GM11168 (cell line): Measurements from ENCODE around the gene TXNRD3.
"Not testable (repeated sequence)": the region's sequence is repeated elsewhere in the genome, so short reads cannot be mapped to it uniquely, and the experiment has no call there.

Experiments used
- in situ Hi-C: fragments of 300-500 bp; cut with MboI; formaldehyde crosslinking; loops from one replicate; pipeline ENCODE4 v1.12.0; 2022; ENCODE audit warnings: low sequenced_read_pairs; ENCODE audit not compliant: unreplicated experiment

TXNRD3 gene

DNA sequence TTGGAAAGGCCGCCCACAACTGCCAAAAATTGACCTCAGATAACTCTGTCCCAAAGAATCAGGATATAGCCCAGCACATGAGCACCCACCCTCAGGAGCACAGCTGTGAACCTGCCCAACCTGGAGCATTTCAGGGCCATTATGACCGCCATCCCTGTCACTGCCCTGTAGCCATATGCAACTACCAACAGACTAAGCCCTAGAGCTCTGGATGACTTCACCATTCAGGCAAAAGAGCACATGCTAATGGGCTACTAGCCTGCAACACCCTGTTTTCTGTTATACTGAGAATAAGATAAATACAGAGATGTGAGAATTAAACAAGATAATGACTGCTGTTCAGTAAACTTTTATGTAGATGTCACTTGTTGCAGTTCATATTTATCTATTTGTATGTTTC, 45.0 kb downstream of the TXNRD3 start:
- in situ Hi-C loops, result no loop called here

DNA sequence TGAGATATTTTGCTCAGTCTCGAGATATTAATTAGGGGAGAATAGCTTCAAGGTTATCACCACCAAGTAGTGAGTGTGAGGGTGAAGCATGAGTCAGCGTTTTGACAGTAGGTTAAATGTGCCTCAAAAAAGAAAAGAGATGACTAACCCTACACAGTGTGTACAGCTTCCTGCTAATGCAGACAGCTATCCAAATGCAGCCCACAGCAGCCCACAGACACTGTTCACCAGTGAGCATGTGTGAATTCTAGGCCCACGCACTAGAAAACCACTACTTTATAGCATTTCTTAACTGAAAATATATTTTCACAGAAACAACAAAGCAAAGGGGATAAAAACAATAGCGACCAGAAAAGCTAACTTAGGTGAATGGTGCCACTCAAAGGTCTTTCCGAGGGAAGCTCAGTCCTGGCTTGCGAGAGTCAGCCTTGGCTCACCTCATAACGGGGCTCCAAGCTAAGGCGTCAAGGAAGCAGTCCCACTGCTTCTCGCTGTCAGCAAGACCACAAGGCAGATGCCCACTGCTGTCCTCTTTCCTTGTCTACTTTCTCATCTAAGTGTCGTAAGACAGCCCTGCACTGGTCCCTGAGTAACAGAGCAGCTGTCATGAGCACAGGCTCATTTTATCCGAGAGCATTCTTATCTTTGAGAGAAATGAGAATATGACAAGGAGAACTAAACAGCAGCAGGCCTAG, 47.6 kb downstream of the TXNRD3 start:
- in situ Hi-C loops, result no loop called here

DNA sequence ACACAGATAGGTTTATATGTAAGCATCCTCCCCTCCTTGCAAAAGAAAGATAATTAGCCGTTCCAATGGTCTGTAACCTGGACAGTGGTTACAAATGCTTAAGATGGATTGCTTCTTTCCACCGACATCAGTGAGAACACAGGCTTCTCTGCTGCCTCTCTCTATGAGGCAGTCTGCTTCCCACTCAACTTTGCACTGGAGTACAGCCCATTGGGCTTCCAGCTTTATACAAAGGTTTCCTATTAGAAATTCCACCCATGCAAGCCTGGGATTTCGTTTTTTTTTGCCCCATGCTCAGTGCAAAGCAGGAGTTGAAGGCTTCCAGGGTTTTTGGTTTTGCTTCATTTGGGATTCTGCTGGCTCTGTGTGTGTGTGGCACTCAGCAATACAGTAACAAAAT, 48.9 kb downstream of the TXNRD3 start:
- in situ Hi-C loops, result no loop called here

DNA sequence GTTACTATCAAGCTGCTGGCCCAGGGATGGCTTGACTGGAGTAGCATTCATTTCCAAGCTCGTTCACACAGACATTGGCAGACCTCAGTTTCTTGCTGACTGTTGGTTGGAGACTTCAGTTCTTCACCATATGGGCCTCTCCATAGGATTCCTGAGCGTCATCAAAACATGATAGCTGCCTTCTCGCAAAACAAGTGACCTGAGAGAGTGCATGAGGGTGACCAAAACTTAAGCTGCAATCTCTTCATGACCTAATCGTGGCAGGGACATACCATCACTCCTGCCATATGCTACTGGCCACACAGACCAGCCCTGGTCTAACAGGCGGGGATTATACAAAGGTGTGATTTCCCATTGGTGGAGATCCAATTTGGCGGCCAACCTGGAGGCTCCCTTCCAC, 50.2 kb downstream of the TXNRD3 start:
- in situ Hi-C loops, result no loop called here

DNA sequence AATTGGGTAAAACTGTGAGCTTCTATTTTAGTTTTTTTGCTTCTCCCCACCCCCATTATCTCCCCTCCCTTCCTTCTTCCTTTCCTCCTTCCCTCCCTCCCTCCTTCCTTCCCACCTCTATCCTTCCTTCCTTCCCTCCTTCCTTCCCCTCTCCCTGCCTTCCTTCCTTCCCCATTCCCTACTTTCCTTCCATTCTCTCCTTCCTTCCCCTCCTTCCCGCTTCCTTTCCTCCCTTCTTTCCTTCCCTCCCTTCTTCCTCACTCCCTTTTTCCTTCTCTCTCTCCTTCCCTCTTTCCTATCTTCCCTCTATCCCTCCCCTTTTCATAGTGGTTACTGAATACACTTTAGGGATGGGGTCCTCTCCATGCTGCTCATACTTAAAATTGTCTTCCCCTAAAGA, 55.8 kb downstream of the TXNRD3 start:
- in situ Hi-C loops, result no loop called here

DNA sequence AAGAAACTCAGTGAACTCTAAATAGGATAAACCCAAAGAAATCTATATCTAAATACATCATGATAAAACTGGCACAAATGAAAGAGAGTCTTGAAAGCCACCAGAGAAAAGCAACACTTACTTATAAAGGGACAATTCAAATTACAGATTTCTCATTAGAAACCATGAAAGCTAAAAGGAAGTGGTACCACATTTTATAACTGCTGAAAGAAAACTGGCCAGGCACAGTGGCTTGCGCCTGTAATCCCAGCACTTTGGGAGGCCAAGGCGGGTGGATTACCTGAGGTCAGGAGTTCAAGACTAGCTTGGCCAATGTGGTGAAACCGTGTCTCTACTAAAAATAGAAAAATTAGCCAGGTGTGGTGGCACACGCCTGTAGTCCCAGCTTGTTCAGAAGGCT, 59.4 kb downstream of the TXNRD3 start:
- in situ Hi-C loops, result not testable (repeated sequence)

DNA sequence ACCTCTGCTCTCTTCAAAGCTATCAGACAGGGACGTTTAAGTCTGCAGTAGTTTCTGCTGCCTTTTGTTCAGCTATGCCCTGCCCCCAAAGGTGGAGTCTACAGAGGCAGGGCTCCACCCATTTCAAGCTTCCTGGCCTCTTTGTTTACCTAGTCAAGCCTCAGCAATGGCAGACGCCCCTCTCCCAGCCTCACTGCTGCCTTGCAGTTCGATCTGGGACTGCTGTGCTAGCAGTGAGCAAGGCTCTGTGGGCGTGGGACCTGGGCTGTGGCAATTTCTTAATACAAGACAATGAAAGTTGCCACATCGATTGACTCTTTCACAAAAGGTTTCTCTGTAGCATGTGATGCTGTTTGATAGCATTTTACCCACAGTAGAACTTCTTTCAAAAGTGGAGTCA, 63.4 kb downstream of the TXNRD3 start:
- in situ Hi-C loops, result not testable (repeated sequence)

DNA sequence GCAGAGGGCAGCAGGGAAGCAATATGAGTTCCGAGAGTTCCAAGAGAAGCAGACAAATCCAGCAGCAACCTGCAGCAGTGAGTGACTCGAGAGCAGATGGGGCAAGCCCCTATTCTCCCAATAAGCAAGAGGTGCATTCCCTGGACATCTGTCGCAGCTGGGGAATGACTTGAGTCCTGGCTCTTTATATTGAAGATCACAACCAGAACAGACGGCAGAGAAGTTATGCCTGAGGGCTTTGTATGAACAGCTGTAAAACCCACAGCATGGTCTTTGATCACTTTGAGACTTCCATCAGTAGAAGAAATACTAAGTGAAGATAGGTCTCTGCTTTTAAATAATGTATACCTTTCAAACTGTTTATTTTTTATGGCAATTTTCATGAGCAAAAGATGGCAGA, 72.6 kb downstream of the TXNRD3 start:
- in situ Hi-C loops, result no loop called here

DNA sequence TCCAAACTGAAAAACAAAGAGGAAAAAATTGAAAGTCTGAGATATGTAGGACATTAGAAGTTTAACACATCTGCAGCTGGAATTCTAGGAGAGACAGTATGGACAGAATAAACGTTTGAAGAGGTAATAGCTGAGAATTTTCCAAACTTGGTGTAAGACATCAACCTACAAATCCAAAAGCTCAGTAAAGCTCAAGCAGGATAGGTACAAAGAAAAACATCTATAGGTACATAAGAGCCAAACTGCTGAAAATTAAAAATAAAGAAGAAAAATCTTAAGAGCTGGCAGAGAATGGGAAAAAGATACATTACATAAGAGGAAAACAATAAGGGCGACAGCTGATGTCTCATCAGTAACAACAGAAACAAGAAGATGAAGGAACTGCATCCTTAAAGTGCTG, 73.4 kb downstream of the TXNRD3 start:
- in situ Hi-C loops, result no loop called here

DNA sequence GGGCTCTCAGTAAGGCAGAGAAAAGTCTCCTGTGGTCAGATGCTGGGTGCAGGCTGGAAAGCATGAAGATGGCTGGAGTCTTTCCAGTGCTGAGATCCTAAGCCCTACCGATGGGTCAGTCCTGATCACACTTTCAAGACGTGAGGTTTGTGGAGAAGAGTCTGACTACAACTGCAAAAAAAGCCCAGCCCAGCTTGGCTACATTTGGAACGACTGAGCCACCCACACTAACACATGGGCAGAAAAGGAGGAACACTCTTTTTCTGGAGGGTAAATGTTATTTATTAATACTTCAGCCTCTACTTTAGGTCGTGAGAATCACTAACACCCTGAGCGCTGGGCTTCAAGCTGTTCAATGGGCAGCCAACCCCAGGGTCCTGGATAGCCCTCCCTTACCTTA, 74.2 kb downstream of the TXNRD3 start:
- in situ Hi-C loops, result no loop called here

DNA sequence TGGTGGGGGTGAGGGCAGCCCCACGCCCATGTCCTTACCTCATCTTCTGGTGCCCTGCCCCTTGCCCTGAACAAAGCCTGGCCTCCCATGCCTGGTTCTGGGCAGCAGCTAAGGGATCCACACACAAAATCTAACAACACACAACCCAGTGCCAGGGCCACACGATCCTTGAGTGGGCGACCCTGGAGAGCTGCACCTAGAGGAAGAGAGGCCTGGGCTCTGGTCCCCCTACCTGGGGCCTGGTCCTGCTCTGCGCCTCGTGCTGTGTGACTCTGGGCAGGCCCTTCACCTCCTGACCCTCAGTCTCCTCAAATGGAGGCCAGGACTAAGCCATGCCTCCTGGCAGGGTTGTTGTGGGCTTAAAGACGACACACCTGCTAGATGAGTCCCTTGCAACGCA, 76.2 kb downstream of the TXNRD3 start:
- in situ Hi-C loops, result no loop called here

DNA sequence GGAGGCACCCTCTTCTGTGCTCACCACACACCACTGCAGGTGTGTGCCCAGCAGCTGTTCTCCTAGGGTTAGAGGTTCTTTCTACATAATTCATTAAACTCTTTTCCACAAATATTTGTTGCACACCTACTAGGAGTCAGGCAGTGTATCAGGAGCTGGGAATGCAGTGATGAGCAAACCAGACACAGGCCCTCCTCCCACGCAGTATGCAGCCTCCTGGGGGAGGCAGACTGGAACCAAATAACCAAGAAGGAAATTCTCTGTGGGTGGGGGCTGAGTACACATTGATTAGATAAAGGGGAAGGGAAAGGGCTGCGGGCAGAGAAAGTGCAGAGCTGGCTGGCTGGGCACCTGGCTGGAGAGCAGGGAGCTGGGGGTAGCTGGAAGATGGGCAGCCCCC, 77.7 kb downstream of the TXNRD3 start:
- in situ Hi-C loops, result no loop called here

DNA sequence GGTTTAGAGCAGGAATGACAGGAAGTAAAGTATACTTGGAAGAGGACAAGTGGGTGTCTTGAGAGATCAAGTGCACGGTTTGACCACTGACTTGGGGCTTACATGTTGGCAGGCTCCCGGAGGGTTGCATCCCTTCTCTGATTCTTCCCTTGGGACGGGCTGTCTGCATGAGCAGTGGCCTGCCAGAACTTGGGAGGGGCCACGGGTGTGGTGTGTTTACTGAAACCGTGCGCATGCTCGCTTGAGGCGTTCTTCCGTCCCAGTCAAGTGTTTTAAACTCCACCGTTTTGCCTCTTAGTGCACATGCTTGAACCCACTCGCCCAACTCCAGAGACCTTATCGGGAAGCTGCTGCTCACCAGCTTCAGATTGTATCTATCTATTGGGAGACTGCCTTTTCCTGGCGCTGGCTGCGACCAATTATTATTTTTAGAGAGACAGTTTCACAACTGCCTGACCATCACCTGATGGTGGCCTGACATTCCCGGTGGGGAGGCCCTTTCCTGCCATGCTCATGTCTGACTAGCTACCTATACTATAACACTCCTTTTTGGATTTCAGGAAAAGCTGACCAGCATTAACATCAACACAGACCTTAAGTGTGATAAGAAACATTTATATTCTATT, 81.3 kb downstream of the TXNRD3 start:
- in situ Hi-C loops, result no loop called here

DNA sequence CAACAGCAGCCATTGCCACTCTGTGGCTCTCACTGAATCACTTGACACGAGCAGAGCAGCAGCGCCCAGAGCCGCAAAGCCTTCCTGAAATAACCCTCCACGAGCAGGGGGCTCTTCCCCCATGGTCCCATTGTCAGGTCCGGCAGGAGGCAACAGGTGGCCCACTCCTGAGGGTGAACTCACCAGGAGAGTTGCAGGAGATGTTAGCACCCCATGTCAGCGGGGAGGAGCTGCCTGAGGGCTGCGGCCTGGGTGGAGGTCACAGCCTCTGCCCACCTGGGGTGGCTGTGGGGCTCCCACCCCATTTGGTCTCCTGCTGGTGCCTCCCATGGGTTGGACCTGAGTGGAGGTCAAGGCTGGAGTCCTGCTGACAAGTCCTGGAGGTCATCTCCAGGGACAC, 83.8 kb downstream of the TXNRD3 start:
- in situ Hi-C loops, result no loop called here

DNA sequence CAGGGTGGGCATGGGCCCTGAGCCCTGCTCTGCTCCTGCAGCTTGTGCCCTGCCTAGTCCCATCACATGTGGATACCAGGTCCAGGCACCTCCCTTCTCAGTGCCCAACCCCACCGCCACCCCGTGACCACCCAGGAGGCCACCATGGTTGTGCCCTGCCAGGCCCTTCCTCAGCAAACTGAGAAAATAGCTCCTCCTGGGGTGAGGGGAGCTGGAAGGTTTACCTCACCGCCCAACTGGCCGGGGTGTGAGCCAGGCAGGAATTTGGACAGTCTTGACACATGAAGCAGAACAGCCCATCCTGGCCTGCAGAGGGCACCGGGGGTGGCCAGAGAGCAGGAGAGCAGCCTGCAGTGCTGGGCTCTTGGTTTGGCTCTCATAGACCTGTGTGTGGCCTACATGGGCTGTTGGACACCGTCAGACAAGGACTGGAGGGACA, 84.8 kb downstream of the TXNRD3 start:
- in situ Hi-C loops, result no loop called here

DNA sequence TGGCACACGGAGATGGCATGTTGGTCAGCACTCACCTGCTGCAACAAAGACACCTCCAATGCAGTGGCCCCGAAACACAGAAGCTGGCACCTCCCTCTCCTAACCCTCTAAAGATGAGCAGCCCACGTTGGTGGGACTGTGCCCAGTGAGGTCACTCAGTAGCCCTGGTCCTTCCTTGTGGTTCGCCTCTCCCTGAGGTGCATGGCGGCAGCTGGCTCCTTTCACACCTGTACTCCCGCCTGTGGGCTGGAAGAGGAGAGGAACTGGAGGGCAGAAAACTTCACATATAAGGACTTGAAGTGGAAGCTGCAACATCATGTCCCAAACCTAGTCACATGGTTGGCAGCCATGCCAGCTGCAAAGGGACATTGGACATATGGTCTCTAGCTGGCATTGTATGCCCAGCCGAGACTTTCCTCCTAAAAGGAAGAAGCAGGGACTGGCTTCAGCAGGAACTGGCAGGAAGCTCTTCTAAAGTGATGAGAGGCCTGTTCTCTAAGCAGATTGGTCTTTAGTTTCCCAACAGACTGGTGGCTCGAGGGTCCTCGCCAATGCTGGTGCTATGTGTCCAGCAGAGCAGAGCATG, 85.4 kb downstream of the TXNRD3 start:
- in situ Hi-C loops, result no loop called here

DNA sequence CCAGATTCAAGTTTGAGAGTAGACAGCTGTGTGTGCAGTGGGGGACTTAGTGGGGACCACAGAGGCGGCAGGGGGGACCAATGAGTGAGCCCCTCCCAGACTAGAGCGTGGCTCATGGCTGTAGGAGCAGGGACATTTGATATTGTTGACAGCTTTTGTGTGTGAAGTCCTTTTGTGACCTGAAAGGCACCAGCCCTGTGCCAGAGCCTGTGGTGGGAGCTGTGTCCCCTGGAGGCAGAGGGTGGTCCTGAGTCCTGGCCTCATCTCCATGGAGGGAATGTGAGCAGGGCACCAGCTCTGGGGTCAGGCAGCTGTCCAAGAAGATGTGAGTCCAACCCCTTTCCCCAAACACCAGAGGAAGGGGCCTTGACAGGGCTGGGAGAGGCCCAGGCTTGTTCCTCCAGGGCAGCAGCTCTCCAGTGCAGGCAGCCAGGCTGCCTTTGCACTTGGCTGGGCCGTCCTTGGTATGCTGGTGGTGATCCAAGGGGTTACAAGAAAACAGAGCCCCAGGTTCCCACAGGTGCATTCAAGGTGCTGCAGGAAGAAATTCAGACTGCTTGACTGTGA, 86.1 kb downstream of the TXNRD3 start:
- in situ Hi-C loops, result no loop called here

DNA sequence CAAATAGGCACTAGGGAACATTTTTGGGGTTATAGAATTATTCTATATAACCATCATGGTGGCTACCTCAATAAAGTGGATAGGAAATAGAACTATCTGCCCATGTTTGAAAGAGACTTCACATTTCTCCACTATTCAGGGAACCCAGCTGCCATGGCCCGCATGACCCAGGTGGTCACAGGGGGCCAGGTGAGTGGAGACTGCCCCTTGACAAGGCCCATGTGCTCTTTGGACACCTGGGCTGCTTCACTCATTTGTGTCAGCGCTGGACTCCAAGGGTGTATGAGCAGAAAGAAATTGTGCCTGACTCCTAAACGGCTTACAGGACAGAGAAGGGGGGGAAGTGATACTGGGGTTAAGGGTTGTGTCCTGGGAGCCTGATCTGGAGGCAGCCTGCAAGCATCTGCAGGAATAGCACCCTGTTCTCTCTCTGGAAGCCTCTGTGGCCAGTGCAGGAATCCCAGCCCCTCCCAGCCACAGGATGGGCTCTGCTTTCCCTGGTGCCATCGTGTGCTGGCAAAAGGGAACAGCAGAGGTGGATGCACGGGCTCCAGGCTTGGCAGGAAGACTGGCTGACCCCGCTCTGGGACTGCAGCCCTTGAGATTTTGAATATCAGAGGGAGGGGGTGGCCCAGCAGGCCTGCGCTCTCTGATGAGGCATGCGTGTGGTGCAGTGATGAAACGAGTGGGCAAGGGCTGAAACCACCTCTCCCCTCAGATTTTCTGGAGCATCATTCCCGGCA, 87.1 kb downstream of the TXNRD3 start:
- in situ Hi-C loops, result no loop called here

DNA sequence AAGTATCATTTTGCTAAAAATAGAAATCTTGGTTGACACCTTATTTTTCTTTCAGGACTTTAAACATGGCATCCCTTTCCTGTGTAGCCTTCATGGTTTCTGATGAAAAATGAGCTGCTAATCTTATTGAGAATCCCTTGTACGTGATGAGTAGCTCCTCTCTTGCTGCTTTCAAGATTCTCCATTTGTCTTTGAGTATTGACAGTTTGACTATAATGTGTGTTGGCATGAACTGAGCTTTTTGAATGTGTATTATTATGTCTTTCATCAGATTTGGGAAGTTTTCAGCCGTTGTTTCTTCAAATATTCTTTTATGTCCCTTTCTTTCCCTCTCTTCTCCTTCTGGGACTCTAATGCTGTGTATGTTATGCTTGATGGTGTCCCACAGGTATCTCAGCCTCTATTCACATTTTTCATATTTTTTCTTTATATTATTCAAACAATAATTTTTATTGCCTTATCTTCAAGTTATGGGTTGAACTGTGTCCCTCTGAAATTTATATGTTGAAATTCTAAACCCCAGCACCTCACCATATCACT, 92.1 kb downstream of the TXNRD3 start:
- in situ Hi-C loops, result no loop called here

DNA sequence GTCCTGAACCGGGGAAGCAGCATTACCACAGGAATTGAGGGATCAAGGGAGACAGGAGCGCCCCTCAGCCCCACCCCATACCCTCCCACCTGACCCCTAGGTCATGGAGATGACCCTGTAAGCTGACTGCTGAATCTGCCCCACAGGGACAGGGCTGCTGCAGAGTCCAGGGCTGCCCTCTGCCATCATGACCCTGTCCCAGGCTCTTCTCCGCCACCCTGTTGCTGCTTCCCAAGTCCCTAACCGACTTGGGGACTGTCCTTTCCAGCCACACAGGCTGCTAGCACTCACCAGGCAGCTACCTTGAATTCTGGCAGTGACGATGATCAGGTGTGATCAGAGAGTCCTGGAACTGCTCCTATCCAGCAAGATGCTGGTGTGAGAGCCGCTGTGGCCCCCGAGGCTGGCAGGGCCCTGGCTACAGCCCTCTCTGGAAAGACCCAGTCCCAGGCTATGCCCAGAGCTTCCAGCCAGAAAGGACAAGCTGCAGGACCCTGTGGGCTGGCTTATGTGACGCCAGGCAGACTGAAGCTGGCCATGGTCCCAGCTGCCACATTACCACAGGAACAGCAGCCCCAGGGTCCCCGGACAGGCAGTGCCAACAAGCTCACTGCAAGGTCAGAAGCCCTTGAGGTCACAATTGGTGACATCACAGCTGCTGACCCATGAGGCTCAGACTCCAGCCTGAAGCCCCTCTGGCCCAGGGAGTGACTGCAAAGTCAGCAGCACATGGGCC, 96.4 kb downstream of the TXNRD3 start, which contains the start of gene C3orf22:
Gene C3orf22, minus strand, starts transcription at position 597 of the 736 bp plus-strand sequence. CDS start 5,542 bp downstream, outside the sequence.
- in situ Hi-C loops, result no loop called here
